Sigmoid colon (tissue), 4 donors: ENCODE results near the gene CTPS2.

Source experiments
- EP300 ChIP-seq, 4 donors: sonication (generic); formaldehyde crosslinking; IDR thresholded peaks; one replicate each; pipeline ENCODE4 v1.6.1; 2017; ENCODE audit warnings: antibody characterized with exemption in 4 of 4
- POLR2A ChIP-seq, 2 donors: fragments of 450-650 bp; IDR thresholded peaks; one replicate each; pipeline ENCODE4 v1.6.1; 2016; ENCODE audit warnings: antibody characterized with exemption in 2 of 2, mild to moderate bottlenecking in 2 of 2, moderate library complexity in 2 of 2
- POLR2AphosphoS5 ChIP-seq, 4 donors: sonication (generic); formaldehyde crosslinking; IDR thresholded peaks; one replicate each; pipeline ENCODE4 v1.6.1; 2017; ENCODE audit warnings: antibody characterized with exemption in 4 of 4
- TF ChIP-seq, protein P1 (sequence below), 4 experiments: fragments of 450-650 bp in 3 of 4; fragments of 200-600 bp in 1 of 4; IDR thresholded peaks; one replicate each; pipeline ENCODE4 v1.5.1; 2016 to 2019; ENCODE audit warnings: antibody characterized with exemption in 4 of 4, mild to moderate bottlenecking in 3 of 4, moderate library complexity in 2 of 4

DNA sequence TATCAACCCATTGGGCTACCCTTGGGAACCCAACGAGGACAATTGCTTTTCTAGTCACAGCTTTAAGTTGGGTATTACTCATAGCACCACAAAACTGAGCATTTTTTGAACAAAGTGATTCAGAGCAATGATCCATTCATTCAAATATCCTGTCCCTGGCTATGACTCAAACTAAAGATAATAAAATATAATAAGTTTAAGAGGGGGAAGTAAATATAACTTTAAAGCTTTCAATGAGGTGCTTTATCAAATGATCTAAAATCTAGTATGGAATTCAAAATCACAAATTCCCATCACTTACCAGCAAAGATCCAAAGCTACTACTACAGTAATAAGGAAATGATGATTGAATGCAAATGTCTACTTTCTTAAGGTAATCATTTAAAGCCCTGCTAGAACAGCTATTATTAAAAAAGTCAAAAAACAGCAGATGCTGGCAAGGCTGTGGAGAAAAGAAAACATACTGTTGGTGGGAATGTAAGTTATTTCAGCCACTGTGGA is 102.3 kb downstream of the CTPS2 start:
- TF ChIP-seq POLR2A (IDR thresholded peaks at IDR 0.05) (no peak), EP300 (IDR thresholded peaks at IDR 0.05) (no peak), POLR2AphosphoS5 (IDR thresholded peaks at IDR 0.05) (no peak)
- TF ChIP-seq, protein P1, sequence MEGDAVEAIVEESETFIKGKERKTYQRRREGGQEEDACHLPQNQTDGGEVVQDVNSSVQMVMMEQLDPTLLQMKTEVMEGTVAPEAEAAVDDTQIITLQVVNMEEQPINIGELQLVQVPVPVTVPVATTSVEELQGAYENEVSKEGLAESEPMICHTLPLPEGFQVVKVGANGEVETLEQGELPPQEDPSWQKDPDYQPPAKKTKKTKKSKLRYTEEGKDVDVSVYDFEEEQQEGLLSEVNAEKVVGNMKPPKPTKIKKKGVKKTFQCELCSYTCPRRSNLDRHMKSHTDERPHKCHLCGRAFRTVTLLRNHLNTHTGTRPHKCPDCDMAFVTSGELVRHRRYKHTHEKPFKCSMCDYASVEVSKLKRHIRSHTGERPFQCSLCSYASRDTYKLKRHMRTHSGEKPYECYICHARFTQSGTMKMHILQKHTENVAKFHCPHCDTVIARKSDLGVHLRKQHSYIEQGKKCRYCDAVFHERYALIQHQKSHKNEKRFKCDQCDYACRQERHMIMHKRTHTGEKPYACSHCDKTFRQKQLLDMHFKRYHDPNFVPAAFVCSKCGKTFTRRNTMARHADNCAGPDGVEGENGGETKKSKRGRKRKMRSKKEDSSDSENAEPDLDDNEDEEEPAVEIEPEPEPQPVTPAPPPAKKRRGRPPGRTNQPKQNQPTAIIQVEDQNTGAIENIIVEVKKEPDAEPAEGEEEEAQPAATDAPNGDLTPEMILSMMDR (IDR thresholded peaks at IDR 0.05) = no peak
